Peyer's patch (tissue), 4 donors: Measurements from ENCODE around the gene DDIT4.

ENCODE experiments used
- POLR2A ChIP-seq, 2 donors: fragments of 450-650 bp; IDR thresholded peaks; one replicate each; pipeline ENCODE4 v1.5.1; 2017; ENCODE audit warnings: antibody characterized with exemption in 2 of 2, mild to moderate bottlenecking in 2 of 2, moderate library complexity in 2 of 2
- TF ChIP-seq, protein P1 (sequence below), 6 experiments: fragments of 450-650 bp in 4 of 6; fragments of 200-600 bp in 2 of 6; sonication (generic) in 1 of 6; IDR thresholded peaks; one replicate each; pipeline ENCODE4 v1.5.1; 2017 to 2019; ENCODE audit warnings: antibody characterized with exemption in 6 of 6, mild to moderate bottlenecking in 3 of 6, moderate library complexity in 1 of 6

DNA sequence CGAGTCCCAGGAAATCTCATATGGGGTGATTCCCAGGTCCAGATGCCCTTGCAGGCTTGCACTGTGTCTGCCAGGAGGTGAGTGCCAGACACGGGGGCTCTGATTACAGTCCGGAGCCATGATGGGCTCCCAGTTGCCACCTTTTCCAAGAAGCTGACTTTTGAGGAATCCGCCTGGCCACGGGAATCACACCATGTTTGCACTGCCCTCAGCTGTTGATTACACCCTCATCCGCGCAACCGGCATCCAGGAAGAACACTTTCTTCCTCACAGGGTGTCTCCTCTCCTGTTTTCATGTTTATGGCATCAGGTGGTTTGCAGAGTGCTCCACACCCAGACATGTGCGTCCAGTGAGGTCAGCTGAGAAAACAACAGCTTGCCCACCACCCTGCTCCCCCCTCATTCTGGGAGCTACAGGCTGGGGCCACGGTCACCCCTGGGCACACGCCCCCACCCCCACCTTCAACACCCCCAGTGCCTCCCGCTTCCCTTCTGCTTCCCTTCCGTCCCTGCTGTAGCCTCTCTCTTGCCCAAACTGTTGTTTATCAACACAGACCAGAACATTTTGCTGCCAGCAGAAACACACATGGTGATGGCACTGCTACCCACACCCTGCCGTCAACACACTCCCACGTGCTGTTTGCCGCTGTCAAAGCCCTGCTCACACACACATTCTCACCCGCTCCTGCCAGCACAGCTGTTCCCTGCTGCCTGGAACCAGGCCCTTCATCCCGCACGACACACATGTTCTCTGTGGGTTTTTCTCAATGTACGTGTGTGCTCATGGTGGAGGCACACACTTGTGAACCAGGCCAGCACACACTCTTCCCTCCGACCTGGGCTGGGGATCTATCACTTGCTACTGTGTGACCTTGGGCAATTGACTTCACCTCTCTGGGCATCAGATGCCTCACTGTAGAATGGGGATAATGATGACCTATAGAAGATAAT lies 35.8 kb downstream of the DDIT4 start:
- TF ChIP-seq, protein P1, sequence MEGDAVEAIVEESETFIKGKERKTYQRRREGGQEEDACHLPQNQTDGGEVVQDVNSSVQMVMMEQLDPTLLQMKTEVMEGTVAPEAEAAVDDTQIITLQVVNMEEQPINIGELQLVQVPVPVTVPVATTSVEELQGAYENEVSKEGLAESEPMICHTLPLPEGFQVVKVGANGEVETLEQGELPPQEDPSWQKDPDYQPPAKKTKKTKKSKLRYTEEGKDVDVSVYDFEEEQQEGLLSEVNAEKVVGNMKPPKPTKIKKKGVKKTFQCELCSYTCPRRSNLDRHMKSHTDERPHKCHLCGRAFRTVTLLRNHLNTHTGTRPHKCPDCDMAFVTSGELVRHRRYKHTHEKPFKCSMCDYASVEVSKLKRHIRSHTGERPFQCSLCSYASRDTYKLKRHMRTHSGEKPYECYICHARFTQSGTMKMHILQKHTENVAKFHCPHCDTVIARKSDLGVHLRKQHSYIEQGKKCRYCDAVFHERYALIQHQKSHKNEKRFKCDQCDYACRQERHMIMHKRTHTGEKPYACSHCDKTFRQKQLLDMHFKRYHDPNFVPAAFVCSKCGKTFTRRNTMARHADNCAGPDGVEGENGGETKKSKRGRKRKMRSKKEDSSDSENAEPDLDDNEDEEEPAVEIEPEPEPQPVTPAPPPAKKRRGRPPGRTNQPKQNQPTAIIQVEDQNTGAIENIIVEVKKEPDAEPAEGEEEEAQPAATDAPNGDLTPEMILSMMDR (IDR thresholded peaks at IDR 0.05), result no peak
- no peak for TF ChIP-seq POLR2A (IDR thresholded peaks at IDR 0.05)
